GM23338 (cell line): ENCODE results near the gene PDCD7. TPM values are rescaled to one million over a fixed set of nuclear protein-coding genes. Genes with fewer than 3 reads are reported as not detected.
"Not testable (repeated sequence)": the region's sequence is repeated elsewhere in the genome, so short reads cannot be mapped to it uniquely, and the experiment has no call there.

Experiments
- ATAC-seq: fragments of 200-7000 bp; cut with Tn5 transposase; 3 replicates; pipeline ENCODE4 v1.9.1; 2020
- DNase-seq: peaks from one replicate; pipeline ENCODE4 v3.0.0-alpha.2; 2015; ENCODE audit warnings: low spot score
- H2AFZ ChIP-seq: fragments of 200-600 bp; sonication (generic); 2 replicates; pipeline ENCODE4 v1.8.0; 2016; ENCODE audit warnings: antibody characterized with exemption, mild to moderate bottlenecking, moderate library complexity
- H3F3A ChIP-seq: fragments of 200-600 bp; sonication (generic); replicated peaks from 2 replicates; pipeline ENCODE4 v1.8.0; 2017; ENCODE audit warnings: antibody characterized with exemption, mixed run types, low read depth
- H3K27ac ChIP-seq: fragments of 200-600 bp; sonication (generic); 2 replicates; pipeline ENCODE4 v1.6.1; 2016; ENCODE audit warnings: low read depth
- H3K27me3 ChIP-seq: fragments of 200-600 bp; sonication (generic); 2 replicates; pipeline ENCODE4 v1.8.0; 2016; ENCODE audit warnings: mild to moderate bottlenecking, mixed run types, moderate library complexity; ENCODE audit not compliant: insufficient read depth
- H3K36me3 ChIP-seq: fragments of 200-600 bp; sonication (generic); 2 replicates; pipeline ENCODE4 v1.8.0; 2016; ENCODE audit warnings: mild to moderate bottlenecking; ENCODE audit not compliant: insufficient read depth
- H3K4me1 ChIP-seq: fragments of 200-600 bp; sonication (generic); 2 replicates; pipeline ENCODE4 v1.8.0; 2016; ENCODE audit warnings: mild to moderate bottlenecking, moderate library complexity; ENCODE audit not compliant: insufficient read depth
- H3K4me2 ChIP-seq: fragments of 200-600 bp; sonication (generic); 2 replicates; pipeline ENCODE4 v1.7.1; 2017; ENCODE audit warnings: mixed run types
- H3K4me3 ChIP-seq: fragments of 200-600 bp; sonication (generic); 2 replicates; pipeline ENCODE4 v1.6.1; 2016; ENCODE audit warnings: mixed run types
- H3K79me2 ChIP-seq: fragments of 200-600 bp; sonication (generic); replicated peaks from 2 replicates; pipeline ENCODE4 v1.8.0; 2017; ENCODE audit warnings: mild to moderate bottlenecking; ENCODE audit not compliant: insufficient read depth
- H3K9me2 ChIP-seq: fragments of 200-600 bp; sonication (generic); 2 replicates; pipeline ENCODE4 v1.8.0; 2017; ENCODE audit not compliant: insufficient read depth
- H4K20me1 ChIP-seq: fragments of 200-600 bp; sonication (generic); replicated peaks from 2 replicates; pipeline ENCODE4 v1.8.0; 2017; ENCODE audit warnings: mild to moderate bottlenecking; ENCODE audit not compliant: insufficient read depth
- H3K27ac Mint-ChIP-seq: 2 replicates; pipeline ENCODE4 v1.8.0; 2020; ENCODE audit warnings: inconsistent platforms, mild to moderate bottlenecking, moderate library complexity, mixed read lengths
- H3K27me3 Mint-ChIP-seq: 3 replicates; pipeline ENCODE4 v1.8.0; 2022; ENCODE audit warnings: low read depth, mild to moderate bottlenecking, moderate library complexity, mixed read lengths, inconsistent platforms; ENCODE audit not compliant: insufficient read depth, poor library complexity
- H3K36me3 Mint-ChIP-seq: 3 replicates; pipeline ENCODE4 v1.8.0; 2021; ENCODE audit warnings: low read depth, mild to moderate bottlenecking, inconsistent platforms, moderate library complexity, mixed read lengths
- H3K4me1 Mint-ChIP-seq: 3 replicates; pipeline ENCODE4 v1.8.0; 2020; ENCODE audit warnings: mild to moderate bottlenecking, inconsistent platforms, mixed read lengths
- H3K4me3 Mint-ChIP-seq: 3 replicates; pipeline ENCODE4 v1.8.0; 2021; ENCODE audit warnings: moderate library complexity, mild to moderate bottlenecking, inconsistent platforms, mixed read lengths
- H3K9me3 Mint-ChIP-seq: 3 replicates; pipeline ENCODE4 v1.8.0; 2020; ENCODE audit warnings: moderate library complexity, mild to moderate bottlenecking, inconsistent platforms, mixed read lengths
- EZH2 ChIP-seq: fragments of 200-600 bp; sonication (generic); IDR thresholded peaks from one replicate; pipeline ENCODE4 v1.8.0; 2017; ENCODE audit warnings: antibody characterized with exemption, mild to moderate bottlenecking, low read depth; ENCODE audit not compliant: unreplicated experiment
- EZH2phosphoT487 ChIP-seq: fragments of 200-600 bp; sonication (generic); IDR thresholded peaks from one replicate; pipeline ENCODE4 v1.8.1; 2018; ENCODE audit warnings: antibody characterized with exemption; ENCODE audit not compliant: unreplicated experiment
- STAT1 ChIP-seq: IDR thresholded peaks from one replicate; pipeline ENCODE4 v1.6.1; 2016; ENCODE audit warnings: antibody characterized with exemption; ENCODE audit not compliant: unreplicated experiment
- ZNF114 ChIP-seq: fragments of 250-450 bp; sonication (Bioruptor Pico); IDR thresholded peaks from 2 replicates; pipeline ENCODE4 v1.5.0; 2020; ENCODE audit warnings: mild to moderate bottlenecking, moderate library complexity
- ZNF331 ChIP-seq: fragments of 250-450 bp; sonication (Bioruptor Pico); IDR thresholded peaks from 2 replicates; pipeline ENCODE4 v1.5.0; 2020; ENCODE audit warnings: low read depth, mild to moderate bottlenecking, moderate library complexity
- polyA plus RNA-seq: library from polyadenylated mRNA; unstranded; fragments of >200 nt; fragmentation: Nextera tagmentation; extraction: Ambion mirVana; gene quantifications from 2 replicates; pipeline ENCODE4 v1.2.1, GENCODE V29; 2016
- total RNA-seq: library from RNA; depleted of rRNA; stranded (reverse); fragments of >200 nt; shearing (Covaris generic); gene quantifications from 2 replicates; pipeline ENCODE4 v1.2.3, GENCODE V29; 2014
- TF ChIP-seq, protein P1 (sequence below): IDR thresholded peaks from one replicate; pipeline ENCODE4 v1.6.1; 2018; ENCODE audit warnings: antibody characterized with exemption; ENCODE audit not compliant: unreplicated experiment
- TF ChIP-seq, protein P2 (sequence below), 2 experiments: fragments of 200-600 bp in 1 of 2; sonication (generic) in 1 of 2; conservative IDR thresholded peaks; 2 replicates each; pipeline versions ENCODE4 v1.5.1 to v1.6.1; 2016 to 2017; ENCODE audit warnings: antibody characterized with exemption in 2 of 2, low read depth in 2 of 2, mild to moderate bottlenecking in 2 of 2, moderate library complexity in 1 of 2
- TF ChIP-seq, protein P3 (sequence below): IDR thresholded peaks from 2 replicates; pipeline ENCODE4 v1.6.1; 2016; ENCODE audit warnings: antibody characterized with exemption

PDCD7 gene
- total and polyA plus RNA-seq, 2 experiments from 2014 or later: 16.8 to 21.2 TPM

DNA sequence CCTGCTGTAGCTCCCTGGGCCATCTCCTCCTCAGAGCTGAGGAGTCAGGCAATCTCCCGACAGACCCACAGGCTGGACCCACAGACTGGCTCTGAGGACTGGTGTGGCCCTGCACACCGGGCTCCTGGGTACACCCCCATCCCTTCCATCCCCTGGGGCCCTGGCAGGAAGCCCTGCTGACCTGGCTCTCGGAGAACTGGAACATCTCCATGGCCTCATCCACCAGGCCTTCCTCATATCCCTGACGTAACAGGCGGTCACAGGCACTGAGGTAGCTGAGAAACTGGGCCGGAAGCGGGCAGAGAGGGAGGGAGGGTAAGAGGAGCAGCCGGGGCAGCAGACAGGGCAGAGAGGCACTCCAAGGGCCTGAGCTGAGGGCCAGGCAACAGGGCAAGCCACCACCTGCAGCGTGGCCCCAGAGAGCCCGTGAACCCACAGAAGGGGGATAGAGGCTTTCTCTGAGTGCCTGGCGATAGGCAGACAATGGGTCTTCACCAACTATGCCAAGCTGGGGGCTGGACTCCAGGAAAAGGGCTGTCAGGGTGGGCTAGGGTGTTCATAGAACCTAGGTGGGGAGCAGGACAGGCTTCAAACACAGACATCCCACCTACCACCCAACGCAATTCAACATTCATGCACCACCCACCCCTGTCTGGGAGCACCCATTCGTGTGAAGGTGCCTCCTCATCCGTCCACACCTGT is 39.2 kb downstream of the PDCD7 start (continued):
- TF ChIP-seq, protein P1, sequence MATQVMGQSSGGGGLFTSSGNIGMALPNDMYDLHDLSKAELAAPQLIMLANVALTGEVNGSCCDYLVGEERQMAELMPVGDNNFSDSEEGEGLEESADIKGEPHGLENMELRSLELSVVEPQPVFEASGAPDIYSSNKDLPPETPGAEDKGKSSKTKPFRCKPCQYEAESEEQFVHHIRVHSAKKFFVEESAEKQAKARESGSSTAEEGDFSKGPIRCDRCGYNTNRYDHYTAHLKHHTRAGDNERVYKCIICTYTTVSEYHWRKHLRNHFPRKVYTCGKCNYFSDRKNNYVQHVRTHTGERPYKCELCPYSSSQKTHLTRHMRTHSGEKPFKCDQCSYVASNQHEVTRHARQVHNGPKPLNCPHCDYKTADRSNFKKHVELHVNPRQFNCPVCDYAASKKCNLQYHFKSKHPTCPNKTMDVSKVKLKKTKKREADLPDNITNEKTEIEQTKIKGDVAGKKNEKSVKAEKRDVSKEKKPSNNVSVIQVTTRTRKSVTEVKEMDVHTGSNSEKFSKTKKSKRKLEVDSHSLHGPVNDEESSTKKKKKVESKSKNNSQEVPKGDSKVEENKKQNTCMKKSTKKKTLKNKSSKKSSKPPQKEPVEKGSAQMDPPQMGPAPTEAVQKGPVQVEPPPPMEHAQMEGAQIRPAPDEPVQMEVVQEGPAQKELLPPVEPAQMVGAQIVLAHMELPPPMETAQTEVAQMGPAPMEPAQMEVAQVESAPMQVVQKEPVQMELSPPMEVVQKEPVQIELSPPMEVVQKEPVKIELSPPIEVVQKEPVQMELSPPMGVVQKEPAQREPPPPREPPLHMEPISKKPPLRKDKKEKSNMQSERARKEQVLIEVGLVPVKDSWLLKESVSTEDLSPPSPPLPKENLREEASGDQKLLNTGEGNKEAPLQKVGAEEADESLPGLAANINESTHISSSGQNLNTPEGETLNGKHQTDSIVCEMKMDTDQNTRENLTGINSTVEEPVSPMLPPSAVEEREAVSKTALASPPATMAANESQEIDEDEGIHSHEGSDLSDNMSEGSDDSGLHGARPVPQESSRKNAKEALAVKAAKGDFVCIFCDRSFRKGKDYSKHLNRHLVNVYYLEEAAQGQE: no peak
- TF ChIP-seq ZNF114 (CRISPR knock-in tag): no peak
- no peak for TF ChIP-seq ZNF331 (CRISPR knock-in tag)
- TF ChIP-seq EZH2: no peak
- no peak for TF ChIP-seq STAT1
- TF ChIP-seq, protein P2, sequence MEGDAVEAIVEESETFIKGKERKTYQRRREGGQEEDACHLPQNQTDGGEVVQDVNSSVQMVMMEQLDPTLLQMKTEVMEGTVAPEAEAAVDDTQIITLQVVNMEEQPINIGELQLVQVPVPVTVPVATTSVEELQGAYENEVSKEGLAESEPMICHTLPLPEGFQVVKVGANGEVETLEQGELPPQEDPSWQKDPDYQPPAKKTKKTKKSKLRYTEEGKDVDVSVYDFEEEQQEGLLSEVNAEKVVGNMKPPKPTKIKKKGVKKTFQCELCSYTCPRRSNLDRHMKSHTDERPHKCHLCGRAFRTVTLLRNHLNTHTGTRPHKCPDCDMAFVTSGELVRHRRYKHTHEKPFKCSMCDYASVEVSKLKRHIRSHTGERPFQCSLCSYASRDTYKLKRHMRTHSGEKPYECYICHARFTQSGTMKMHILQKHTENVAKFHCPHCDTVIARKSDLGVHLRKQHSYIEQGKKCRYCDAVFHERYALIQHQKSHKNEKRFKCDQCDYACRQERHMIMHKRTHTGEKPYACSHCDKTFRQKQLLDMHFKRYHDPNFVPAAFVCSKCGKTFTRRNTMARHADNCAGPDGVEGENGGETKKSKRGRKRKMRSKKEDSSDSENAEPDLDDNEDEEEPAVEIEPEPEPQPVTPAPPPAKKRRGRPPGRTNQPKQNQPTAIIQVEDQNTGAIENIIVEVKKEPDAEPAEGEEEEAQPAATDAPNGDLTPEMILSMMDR (conservative IDR thresholded peaks at IDR 0.05; ENCODE audit: low read depth in 2 of 2): no peak
- TF ChIP-seq EZH2phosphoT487: no peak
- TF ChIP-seq, protein P3, sequence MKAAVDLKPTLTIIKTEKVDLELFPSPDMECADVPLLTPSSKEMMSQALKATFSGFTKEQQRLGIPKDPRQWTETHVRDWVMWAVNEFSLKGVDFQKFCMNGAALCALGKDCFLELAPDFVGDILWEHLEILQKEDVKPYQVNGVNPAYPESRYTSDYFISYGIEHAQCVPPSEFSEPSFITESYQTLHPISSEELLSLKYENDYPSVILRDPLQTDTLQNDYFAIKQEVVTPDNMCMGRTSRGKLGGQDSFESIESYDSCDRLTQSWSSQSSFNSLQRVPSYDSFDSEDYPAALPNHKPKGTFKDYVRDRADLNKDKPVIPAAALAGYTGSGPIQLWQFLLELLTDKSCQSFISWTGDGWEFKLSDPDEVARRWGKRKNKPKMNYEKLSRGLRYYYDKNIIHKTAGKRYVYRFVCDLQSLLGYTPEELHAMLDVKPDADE: no peak

DNA sequence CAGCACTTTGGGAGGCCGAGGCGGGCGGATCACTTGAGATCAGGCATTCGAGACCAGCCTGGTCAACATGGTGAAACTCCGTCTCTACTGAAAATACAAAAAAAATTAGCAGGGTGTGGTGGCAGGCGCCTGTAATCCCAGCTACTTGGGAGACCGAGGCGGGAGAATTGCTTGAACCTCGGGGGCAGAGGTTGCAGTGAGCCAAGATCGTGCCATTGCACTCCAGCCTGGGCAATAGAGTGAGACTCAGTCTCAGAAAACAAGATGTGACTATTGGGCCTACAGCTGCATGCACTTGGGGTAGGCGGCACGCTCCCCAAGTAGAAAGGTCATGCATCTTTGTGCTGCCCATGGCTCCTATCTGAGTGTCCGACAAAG is 39.8 kb downstream of the PDCD7 start:
- H3K4me3 ChIP-seq, H3K27me3 ChIP-seq, H3K9me3 Mint-ChIP-seq, H3K4me3 Mint-ChIP-seq, H3K27ac Mint-ChIP-seq, H3K9me2 ChIP-seq, H3K79me2 ChIP-seq, H4K20me1 ChIP-seq, H3K4me1 Mint-ChIP-seq, H3K36me3 ChIP-seq, H3K27ac ChIP-seq, ATAC-seq, H3F3A ChIP-seq, H3K27me3 Mint-ChIP-seq, H2AFZ ChIP-seq, H3K4me2 ChIP-seq, H3K36me3 Mint-ChIP-seq, H3K4me1 ChIP-seq, DNase-seq: not testable (repeated sequence)
